ENCODE measurements around the gene PEAR1. TPM values are rescaled to one million over a fixed set of nuclear protein-coding genes. Genes with fewer than 3 reads are reported as not detected.

Gene PEAR1
- total RNA-seq, 1 donor: 12.1 TPM

DNA sequence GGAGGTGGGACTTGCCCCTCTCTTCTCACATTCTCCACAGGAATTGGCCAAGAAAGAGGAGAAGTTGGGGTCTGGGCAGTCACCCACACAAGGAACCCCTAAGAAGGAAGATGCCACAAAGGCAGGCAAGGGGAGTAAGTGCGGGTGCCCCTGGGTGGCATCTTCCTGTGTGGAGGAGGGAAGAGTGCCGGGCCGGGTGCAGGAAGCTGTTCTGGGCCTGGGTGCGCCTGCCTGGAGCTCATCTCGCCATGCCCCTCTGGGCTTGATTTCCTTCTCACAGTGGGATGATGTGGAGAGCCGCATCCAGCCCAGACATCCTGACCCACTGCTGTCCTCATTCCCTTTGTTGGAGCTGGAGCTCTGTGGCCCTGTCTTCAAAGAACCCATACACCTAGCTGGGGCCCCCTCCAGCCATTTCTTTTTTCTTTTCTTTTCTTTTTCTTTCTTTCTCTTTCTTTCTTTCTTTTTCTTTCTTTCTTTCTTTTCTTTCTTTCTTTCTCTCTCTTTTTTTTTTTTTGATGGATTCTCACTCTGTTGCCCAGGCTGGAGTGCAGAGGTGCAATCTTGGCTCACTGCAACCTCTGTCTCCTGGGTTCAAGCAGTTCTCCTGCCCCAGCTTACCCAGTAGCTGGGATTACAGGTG is 36.2 kb downstream of the PEAR1 start:
- no peak for DNase-seq (ENCODE audit: low read depth)
- TF ChIP-seq, protein P1, sequence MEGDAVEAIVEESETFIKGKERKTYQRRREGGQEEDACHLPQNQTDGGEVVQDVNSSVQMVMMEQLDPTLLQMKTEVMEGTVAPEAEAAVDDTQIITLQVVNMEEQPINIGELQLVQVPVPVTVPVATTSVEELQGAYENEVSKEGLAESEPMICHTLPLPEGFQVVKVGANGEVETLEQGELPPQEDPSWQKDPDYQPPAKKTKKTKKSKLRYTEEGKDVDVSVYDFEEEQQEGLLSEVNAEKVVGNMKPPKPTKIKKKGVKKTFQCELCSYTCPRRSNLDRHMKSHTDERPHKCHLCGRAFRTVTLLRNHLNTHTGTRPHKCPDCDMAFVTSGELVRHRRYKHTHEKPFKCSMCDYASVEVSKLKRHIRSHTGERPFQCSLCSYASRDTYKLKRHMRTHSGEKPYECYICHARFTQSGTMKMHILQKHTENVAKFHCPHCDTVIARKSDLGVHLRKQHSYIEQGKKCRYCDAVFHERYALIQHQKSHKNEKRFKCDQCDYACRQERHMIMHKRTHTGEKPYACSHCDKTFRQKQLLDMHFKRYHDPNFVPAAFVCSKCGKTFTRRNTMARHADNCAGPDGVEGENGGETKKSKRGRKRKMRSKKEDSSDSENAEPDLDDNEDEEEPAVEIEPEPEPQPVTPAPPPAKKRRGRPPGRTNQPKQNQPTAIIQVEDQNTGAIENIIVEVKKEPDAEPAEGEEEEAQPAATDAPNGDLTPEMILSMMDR (IDR thresholded peaks at IDR 0.05; ENCODE audit: insufficient read depth, low read depth, low read length): no peak
- no peak overlapping the region for H3K4me3 ChIP-seq (ENCODE audit: low read depth, low read length)

GRCh38 chr1:156930483-156930882 is 37.0 kb downstream of the PEAR1 start:
- no peak for DNase-seq (ENCODE audit: low read depth)
- H3K4me3 ChIP-seq (ENCODE audit: low read depth, low read length): no peak overlapping the region
- TF ChIP-seq, protein P1 (IDR thresholded peaks at IDR 0.05; ENCODE audit: insufficient read depth, low read depth, low read length): no peak

- no peak overlapping the region for H3K4me3 ChIP-seq (ENCODE audit: low read depth, low read length)
- DNase-seq (ENCODE audit: low read depth): peak; percentile 53
- TF ChIP-seq, protein P1 (IDR thresholded peaks at IDR 0.05; ENCODE audit: insufficient read depth, low read depth, low read length): no peak
Observed at GRCh38 chr1:156931211-156931952, 37.9 kb downstream of the PEAR1 start.

DNA sequence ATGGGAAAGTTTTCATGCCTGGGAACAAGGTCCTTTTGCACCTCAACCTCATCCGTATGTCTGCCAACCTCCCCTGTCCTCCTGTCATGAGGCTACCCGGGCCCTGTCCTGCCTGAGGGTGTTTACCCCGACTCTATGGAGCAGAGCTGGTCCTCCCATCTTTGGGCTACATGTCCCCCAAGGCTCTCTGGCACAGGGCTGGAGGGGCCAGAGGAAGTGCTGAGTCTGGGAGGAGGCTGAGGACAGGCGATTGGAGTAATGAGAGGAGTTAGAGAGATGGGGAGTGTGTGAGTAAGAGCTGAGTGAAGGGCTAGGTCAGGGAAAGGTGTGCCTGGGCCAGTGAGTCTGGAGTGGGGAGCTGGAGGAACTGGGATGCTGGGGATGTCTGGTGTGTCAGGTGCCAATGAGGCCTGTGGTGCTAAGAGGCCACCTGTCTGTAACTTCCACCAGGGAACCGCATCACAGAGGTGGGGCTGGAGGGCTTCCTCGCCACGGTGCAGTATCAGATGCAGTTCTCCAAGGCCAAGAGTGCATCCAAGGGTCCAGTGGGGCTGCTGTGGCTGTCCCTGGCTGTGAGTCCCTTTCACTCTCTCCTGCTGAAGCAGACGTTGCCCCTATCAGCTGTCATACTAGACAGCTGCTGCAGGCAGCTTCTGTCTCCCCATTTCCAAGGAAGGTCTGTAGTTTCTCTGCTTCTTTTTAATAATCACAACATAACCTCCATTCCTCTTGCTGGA is 38.6 kb downstream of the PEAR1 start:
- TF ChIP-seq, protein P1 (IDR thresholded peaks at IDR 0.05; ENCODE audit: insufficient read depth, low read depth, low read length): no peak
- DNase-seq (ENCODE audit: low read depth): no peak
- no peak overlapping the region for H3K4me3 ChIP-seq (ENCODE audit: low read depth, low read length)

DNA sequence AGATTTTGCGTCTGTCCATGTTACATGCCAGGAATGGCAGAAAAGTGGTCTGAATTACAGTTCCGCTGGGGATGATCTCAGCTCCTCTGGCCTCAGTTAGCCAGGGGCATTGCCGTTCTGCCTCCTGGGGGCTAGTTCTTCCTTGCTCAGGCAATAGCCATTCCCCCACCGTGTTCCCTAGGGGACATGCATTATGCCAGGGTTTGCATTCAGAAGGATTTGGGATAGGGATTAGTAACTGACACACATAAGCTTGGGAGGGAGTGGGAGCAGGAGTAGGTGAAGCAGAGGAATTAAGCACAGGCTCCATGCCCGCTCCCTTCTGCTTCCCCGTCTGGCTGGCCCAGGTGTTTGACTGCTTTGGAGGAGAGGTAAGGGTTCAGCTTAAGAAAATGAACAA is 39.6 kb downstream of the PEAR1 start:
- DNase-seq (ENCODE audit: low read depth): no peak
- TF ChIP-seq, protein P1 (IDR thresholded peaks at IDR 0.05; ENCODE audit: insufficient read depth, low read depth, low read length): no peak
- H3K4me3 ChIP-seq (ENCODE audit: low read depth, low read length): no peak overlapping the region

GRCh38 chr1:156935505-156936128 is 42.1 kb downstream of the PEAR1 start:
- TF ChIP-seq, protein P1 (IDR thresholded peaks at IDR 0.05; ENCODE audit: insufficient read depth, low read depth, low read length): no peak
- DNase-seq (ENCODE audit: low read depth): no peak
- H3K4me3 ChIP-seq (ENCODE audit: low read depth, low read length): no peak overlapping the region
